Esophagus muscularis mucosa (tissue), 3 donors: ENCODE results near the gene DGKK.

ENCODE experiments used
- CTCF ChIP-seq, 3 experiments: fragments of 200-600 bp in 2 of 3; fragments of 450-650 bp in 1 of 3; sonication (generic) in 2 of 3; IDR thresholded peaks; one replicate each; pipeline ENCODE4 v1.5.1; 2017 to 2019; ENCODE audit warnings: antibody characterized with exemption in 3 of 3, mild to moderate bottlenecking in 2 of 3, moderate library complexity in 1 of 3
- POLR2A ChIP-seq: fragments of 450-650 bp; IDR thresholded peaks from one replicate; pipeline ENCODE4 v1.6.1; 2017; ENCODE audit warnings: antibody characterized with exemption, moderate library complexity, mild to moderate bottlenecking, low read depth
- POLR2AphosphoS5 ChIP-seq, 2 donors: sonication (generic); formaldehyde crosslinking; IDR thresholded peaks; one replicate each; pipeline ENCODE4 v1.6.1; 2017; ENCODE audit warnings: antibody characterized with exemption in 2 of 2

GRCh38 chrX:50492720-50493119 is 22.1 kb upstream of the DGKK start:
- TF ChIP-seq POLR2AphosphoS5 (IDR thresholded peaks at IDR 0.05) = no peak
- no peak for TF ChIP-seq CTCF (IDR thresholded peaks at IDR 0.05)
- no peak for TF ChIP-seq POLR2A
